ENCODE results near the gene FBN1.

DNA sequence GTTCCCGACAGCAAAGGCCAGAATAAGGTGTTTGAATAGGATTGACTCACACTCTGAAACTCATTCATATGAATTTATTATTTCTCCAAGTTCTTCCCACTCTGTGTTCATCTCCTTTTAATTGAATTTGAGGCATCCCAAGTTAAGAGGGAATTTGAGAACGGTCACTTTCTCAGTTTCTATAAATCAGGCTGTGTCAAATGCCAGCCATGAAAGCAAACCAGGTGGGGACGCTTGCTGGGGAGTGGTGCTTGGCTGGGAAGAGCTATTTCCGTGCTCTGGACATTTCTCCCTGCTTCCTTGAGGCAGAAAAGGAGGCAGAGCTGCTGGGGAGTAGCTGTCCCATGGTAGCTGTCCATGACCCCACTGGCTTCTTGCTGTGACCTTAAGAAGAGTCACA, 116.6 kb downstream of the FBN1 start:
- TF ChIP-seq, protein P1, sequence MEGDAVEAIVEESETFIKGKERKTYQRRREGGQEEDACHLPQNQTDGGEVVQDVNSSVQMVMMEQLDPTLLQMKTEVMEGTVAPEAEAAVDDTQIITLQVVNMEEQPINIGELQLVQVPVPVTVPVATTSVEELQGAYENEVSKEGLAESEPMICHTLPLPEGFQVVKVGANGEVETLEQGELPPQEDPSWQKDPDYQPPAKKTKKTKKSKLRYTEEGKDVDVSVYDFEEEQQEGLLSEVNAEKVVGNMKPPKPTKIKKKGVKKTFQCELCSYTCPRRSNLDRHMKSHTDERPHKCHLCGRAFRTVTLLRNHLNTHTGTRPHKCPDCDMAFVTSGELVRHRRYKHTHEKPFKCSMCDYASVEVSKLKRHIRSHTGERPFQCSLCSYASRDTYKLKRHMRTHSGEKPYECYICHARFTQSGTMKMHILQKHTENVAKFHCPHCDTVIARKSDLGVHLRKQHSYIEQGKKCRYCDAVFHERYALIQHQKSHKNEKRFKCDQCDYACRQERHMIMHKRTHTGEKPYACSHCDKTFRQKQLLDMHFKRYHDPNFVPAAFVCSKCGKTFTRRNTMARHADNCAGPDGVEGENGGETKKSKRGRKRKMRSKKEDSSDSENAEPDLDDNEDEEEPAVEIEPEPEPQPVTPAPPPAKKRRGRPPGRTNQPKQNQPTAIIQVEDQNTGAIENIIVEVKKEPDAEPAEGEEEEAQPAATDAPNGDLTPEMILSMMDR (IDR thresholded peaks at IDR 0.05): no peak
- no peak for TF ChIP-seq EZH2 (IDR thresholded peaks at IDR 0.05)

Data from neural progenitor cell (in vitro differentiated cells).